T-helper 22 cell (primary cell): Measurements from ENCODE around the gene RNASEH2C.
A peak's percentile ranks its signal among the peaks of the same experiment; 100 is the strongest.
"Not testable (repeated sequence)": the region's sequence is repeated elsewhere in the genome, so short reads cannot be mapped to it uniquely, and the experiment has no call there.

Source experiments
- DNase-seq: peaks from one replicate; pipeline ENCODE4 v3.0.0-alpha.2; 2020; ENCODE audit warnings: low read depth

The RNASEH2C gene

GRCh38 chr11:65720211-65720934, at the start of gene RNASEH2C:
Gene RNASEH2C, minus strand, starts transcription at chr11:65720798. Its CDS starts 40 bp downstream, at chr11:65720758.
- peak; percentile 55 for DNase-seq

DNA sequence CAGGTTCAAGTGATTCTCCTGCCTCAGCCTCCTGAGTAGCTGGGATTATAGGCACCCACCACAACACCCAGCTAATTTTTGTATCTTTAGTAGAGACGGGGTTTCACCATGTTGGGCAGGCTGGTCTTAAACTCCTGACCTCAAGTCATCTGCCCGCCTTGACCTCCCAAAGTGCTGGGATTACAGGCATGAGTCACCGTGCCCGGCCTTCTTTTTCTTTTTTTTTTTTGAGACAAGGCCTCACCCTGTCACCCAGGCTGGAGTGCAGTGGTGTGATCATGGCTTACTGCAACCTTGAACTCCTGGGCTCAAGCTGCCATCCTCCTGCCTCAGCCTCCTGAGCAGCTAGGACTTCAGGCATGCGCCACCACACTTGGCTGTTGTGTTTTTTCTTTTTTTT, 47.2 kb upstream of the RNASEH2C start:
- DNase-seq, result not testable (repeated sequence)

DNA sequence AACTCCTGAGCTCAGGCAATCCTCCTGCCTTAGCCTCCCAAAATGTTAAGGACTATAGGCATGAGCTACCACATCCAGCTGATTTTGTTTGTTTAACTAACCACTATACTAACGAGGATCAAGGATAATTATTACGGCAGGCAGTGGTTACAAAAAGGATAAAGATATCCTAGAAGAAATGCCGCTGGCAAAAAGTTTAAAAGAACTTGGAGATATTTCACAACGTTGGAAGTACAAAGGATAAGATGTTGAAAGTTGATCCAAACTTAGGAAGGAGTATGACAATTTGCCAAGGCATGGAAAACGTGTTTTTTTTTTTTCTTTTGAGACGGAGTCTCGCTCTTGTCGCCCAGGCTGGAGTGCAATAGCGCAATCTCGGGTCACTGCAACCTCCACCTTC, 46.8 kb upstream of the RNASEH2C start:
- DNase-seq, result no peak

DNA sequence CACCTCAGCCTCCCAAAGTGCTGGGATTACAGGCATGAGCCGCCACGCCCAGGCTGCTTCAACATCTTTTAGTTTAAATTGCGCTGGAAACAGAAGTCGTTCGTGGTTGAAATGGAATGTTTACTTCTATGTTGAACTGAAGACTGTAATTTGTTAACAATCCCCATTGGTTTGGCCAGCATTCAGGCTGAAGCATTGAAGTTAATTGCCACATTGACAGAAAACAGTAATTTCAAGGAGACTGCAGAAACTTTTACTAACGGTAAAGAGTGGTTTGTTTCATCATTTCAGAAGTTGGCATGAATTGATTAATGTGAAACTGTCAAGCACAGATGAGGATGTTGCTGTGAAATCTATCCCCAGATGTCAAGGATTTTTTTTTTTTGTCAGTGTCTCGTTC, 45.9 kb upstream of the RNASEH2C start:
- no peak for DNase-seq

DNA sequence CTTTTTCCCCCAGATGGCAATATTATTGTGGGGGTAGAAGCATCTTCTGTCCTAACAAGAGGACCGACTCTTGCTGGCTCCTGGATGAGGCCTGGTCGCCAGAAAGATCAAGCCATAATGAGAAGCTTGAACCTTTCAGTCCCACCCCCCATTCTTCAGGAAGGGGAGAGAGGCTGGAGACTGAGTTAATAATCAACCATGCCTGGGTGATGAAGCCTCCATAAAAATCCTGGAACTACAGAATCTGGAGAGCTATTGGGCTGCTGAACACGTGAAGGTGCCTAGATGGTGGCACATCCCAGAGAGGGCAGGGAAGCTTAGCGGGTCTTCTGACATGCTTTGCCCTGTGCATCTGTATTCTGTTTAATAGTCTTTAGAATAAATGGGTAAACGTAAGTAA, 43.8 kb upstream of the RNASEH2C start:
- DNase-seq, result no peak

DNA sequence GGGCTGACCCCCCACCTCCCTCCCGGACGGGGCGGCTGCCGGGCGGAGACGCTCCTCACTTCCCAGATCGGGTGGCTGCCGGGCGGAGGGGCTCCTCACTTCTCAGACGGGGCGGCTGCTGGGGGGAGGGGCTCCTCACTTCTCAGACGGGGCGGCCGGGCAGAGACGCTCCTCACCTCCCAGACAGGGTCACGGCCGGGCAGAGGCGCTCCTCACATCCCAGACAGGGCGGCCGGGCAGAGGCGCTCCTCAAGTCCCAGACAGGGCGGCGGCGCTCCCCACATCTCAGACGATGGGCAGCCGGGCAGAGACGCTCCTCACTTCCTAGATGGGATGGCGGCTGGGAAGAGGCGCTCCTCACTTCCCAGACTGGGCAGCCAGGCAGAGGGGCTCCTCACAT, 42.2 kb upstream of the RNASEH2C start:
- DNase-seq, result not testable (repeated sequence)

DNA sequence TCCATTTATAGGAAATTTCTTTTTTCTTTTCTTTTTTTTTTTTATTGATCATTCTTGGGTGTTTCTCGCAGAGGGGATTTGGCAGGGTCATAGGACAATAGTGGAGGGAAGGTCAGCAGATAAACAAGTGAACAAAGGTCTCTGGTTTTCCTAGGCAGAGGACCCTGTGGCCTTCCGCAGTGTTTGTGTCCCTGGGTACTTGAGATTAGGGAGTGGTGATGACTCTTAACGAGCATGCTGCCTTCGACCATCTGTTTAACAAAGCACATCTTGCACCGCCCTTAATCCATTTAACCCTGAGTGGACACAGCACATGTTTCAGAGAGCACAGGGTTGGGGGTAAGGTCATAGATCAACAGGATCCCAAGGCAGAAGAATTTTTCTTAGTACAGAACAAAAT, 41.6 kb upstream of the RNASEH2C start:
- not testable (repeated sequence) for DNase-seq

DNA sequence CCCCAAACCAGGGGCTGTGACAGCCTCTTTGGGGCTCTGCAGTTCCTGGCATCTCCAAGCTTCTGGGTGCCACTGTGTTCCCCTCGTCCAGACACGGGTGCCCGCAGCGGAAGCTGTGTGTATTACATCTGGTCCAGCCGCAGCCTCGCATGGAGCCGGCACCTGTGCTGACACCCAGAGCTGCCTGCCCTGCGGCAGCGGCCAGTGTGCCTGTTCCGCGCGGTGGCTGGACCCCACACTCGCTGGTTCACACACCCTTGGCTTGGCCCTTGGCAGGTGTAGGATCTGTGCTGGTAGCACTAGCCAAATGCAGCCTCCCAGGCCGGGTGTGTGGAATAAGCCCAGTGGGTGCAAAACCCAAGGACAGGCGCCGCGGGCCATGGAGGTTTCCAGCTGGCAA, 24.5 kb upstream of the RNASEH2C start:
- no peak for DNase-seq

DNA sequence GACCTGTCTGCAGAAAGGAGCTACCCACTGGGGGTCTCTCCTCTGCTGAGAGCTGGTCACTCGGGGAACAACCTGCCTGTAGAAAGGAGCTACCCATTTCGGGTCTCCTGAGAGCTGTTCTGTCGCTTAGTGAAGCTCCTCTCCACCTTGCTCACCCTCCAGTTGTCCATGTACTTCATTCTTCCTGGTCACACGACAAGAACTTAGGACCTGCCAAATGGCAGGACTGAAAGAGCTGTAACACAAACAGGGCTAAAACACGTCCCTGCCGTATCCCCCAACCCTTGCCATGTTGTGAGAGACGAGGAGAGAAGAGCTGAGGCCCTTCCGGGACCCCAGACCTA, 24.1 kb upstream of the RNASEH2C start:
- no peak for DNase-seq

DNA sequence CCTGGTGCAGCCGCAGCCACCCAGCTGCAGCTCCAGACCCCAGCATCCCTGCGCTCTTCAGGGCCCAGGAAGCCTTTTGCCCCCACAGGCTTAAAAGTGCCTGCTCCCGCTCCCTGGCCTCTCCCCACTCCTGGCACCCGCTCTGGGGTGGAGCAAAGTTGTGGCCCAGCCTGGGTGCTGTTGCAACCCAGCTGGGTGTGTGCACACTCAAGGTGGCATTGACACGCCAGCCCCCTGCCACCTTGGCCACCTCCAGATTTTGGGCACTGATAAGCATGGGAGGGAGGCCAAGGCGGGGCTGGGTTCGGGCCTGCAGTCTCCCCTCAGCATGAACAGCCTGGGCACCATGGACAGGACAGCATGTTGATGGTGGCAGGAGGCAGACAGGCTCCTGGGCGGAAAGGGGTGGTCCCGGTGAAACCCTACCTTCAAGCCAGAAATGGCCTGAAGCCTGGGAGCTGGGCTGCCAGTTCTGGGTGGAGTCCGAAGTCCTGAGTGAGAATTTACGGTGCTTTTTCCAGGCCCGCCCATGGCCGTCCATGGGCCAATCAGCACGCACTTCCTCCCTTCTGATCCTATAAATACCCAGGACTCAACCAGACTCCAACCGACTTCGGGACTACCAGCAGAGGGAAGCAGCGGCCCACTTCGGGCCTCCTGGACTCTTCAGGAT, 23.6 kb upstream of the RNASEH2C start:
- DNase-seq, result no peak

DNA sequence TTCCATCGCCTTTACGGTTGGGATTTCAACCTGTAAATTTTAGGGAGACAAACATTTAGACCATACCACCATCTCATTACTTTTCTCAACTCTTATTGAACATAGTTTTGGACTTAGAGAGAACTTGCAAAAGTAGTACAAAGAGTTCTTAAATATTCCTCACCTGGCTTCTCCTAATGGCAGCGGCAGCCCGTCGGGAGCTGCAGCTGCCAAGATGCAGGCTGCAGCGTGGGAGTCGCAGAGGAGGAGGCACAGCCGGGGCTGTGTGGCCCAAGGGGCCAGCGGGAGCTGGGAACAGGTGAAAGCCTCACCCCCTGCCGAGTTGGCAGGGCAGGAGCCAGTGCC, 23.1 kb upstream of the RNASEH2C start:
- DNase-seq, result no peak

DNA sequence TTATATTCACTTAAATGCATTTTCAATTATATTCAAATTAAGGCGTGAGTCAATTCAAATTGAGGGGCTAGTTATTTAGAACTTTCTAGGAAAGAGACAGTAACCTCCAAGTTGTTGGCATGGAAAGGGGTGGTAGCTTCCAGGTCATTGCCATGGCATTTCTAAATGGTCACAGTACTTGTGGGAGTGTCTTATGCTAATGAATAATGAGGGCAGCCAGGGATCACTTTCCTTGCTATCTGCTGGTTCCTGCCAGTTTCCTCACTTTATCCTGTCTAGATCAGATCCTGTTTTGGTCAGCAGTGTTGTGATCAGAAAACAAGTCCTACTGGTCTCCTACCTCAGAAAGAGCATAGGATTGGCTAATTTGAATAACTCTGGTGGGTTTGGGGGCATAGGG, 21.8 kb upstream of the RNASEH2C start:
- DNase-seq, result no peak

DNA sequence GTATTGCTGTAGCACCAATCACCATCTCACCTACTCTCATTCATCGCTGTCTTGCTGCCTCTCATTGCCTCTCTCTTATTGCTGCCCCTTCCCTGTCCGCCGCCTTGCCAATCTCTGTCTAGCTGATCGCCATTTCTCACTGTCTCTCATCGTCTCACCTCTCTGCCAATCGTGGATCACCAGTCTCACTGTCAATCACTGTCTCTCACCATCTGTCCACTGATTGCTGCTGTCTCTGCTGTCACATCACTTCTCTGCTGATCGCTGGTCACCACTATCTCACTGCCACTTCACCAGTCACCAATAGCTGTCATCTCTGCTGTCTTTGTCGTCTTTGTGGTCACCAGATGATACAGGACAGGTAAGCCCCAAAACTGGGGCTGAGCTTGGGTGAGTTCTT, 20.6 kb upstream of the RNASEH2C start:
- no peak for DNase-seq

GRCh38 chr11:65739022-65739421, 18.4 kb upstream of the RNASEH2C start:
- DNase-seq, result no peak

- no peak for DNase-seq
Observed at GRCh38 chr11:65736810-65737209, 16.2 kb upstream of the RNASEH2C start.

DNA sequence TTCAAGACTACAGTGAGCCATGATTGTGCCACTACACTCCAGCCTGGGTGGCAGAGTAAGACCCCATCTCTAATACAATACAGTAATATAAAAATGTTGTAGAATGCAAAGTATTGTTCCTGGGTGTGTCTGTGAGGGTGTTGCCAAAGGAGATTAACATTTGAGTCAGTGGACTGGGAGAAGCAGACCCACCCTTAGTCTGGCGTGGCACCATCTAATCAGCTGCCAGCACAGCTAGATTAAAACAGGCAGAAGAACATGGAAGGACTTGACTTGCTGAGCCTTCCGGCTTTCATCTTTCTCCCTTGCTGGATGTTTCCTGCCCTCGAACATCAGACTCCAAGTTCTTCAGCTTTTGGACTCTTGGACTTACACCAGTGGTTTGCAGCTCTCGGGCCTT, 14.5 kb upstream of the RNASEH2C start:
- not testable (repeated sequence) for DNase-seq

DNA sequence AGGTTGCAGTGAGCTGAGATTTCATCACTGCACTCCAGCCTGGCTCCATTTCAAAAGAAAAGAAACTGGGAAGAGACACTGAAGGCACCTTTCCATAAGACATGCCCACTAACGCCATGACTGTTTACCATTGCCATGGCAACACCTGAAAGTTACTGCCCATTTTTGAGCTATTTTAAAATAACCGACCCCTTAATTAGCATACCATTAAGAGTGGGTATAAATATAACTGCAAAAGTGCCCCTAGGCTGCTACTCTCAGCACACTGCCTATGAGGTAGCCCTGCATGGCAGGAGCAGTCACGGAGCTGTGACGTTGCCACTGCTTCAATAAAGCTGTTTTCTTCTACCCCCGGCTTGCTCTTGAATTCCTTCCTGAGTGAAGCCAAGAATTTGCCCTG, 9.9 kb upstream of the RNASEH2C start:
- no peak for DNase-seq

DNA sequence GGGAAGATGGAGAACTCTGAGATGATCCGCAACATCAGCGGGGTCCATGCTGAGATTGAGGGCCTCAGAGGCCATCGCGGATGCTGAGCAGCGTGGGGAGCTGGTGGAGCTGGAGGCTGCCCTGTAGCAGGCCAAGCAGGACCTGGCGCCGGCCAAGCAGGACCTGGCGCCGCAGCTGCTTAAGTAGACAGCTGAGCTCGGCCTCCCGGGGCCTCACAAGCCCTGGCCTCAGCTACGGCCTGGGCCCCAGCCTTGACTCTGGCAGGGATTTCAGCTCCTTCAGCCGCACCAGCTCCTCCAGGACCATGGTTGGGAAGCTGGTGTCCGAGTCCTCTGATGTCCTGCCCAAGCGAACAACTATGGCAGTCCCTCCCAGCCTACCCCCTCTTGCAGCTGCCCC, 7.3 kb upstream of the RNASEH2C start:
- no peak for DNase-seq

DNA sequence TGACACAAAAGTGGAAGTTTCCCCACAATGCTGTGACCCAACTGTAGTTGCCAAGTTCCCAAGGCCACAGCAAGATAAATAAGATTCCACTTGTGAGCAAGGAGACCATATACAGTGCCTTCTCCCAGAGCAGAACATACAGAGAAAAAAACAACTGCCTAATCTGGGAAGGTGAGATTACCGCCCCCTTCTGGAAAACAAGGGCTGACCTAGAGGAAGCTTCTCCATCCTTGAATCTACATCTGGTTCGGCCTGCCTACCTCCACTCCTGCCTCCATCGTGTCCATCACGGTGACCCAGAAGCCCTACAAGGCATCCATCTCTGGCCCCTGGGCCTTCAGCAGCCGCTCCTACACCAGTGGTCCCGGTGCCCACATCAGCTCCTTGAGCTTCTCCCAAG, 6.1 kb upstream of the RNASEH2C start:
- DNase-seq, result no peak

GRCh38 chr11:65722261-65722660, 1.7 kb upstream of the RNASEH2C start:
- DNase-seq, result no peak

DNA sequence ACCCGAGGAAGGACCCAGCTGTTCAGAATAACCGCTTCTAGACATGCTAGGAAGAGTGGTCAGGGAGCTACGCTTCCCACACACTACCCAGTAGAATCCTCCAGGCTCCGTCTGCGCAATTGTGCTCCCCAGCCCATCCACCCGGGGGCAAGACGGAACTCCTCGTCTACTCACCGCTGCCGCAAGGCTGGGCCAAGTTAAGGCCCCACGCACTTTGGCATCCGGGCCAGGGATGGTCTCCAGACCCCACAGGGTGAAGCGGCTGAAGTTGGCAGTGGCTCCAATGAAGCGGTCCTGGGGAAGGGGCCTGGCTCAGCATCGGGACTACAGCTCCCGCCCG, 757 bp downstream of the RNASEH2C start:
- DNase-seq, result no peak

- DNase-seq, result no peak
Observed at GRCh38 chr11:65718964-65719492, 1.6 kb downstream of the RNASEH2C start.

DNA sequence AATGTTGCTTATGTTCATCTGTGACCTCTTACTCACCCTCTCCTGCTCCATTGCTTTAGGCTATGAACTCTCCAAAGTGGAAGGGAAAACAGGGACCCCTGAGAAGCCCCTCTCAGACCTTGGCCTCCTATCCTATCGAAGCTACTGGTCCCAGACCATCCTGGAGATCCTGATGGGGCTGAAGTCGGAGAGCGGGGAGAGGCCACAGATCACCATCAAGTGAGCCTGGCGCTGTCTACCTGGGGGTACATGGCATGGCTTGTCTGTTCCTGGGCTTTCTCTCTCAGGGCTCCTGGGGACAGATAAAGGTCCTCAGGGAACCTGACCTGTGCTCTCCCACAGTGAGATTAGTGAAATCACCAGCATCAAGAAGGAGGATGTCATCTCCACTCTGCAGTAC, 2.1 kb downstream of the RNASEH2C start:
- no peak for DNase-seq

GRCh38 chr11:65717906-65718305, 2.7 kb downstream of the RNASEH2C start:
- DNase-seq, result no peak
